ENCODE measurements around the gene SERGEF.

The SERGEF gene

GRCh38 chr11:17813391-17814059 lies 199.3 kb downstream of the SERGEF start:
- DNase-seq (ENCODE audit: low read depth in 2 of 2) = no peak

- no peak for DNase-seq (ENCODE audit: low read depth in 2 of 2)
Observed at GRCh38 chr11:17812865-17813187, 200.0 kb downstream of the SERGEF start.

- DNase-seq (ENCODE audit: low read depth in 2 of 2) = no peak
Observed at GRCh38 chr11:17812091-17812864, 200.6 kb downstream of the SERGEF start.

- no peak for DNase-seq (ENCODE audit: low read depth in 2 of 2)
Observed at GRCh38 chr11:17811352-17811751, 201.5 kb downstream of the SERGEF start.

- no peak for DNase-seq (ENCODE audit: low read depth in 2 of 2)
Observed at GRCh38 chr11:17810746-17811145, 202.1 kb downstream of the SERGEF start.

- no peak for DNase-seq (ENCODE audit: low read depth in 2 of 2)
Observed at GRCh38 chr11:17810041-17810440, 202.8 kb downstream of the SERGEF start.

GRCh38 chr11:17807034-17807433 lies 205.8 kb downstream of the SERGEF start:
- DNase-seq (ENCODE audit: low read depth in 2 of 2) = no peak

GRCh38 chr11:17805873-17806272 lies 207.0 kb downstream of the SERGEF start:
- no peak for DNase-seq (ENCODE audit: low read depth in 2 of 2)

GRCh38 chr11:17805043-17805442 lies 207.8 kb downstream of the SERGEF start:
- no peak for DNase-seq (ENCODE audit: low read depth in 2 of 2)

- DNase-seq (ENCODE audit: low read depth in 2 of 2) = no peak
Observed at GRCh38 chr11:17803754-17804334, 209.0 kb downstream of the SERGEF start.

GRCh38 chr11:17802491-17802890 lies 210.4 kb downstream of the SERGEF start:
- no peak for DNase-seq (ENCODE audit: low read depth in 2 of 2)

- DNase-seq (ENCODE audit: low read depth in 2 of 2) = no peak
Observed at GRCh38 chr11:17801166-17801565, 211.7 kb downstream of the SERGEF start.

GRCh38 chr11:17799147-17799546 lies 213.7 kb downstream of the SERGEF start:
- no peak for DNase-seq (ENCODE audit: low read depth in 2 of 2)

GRCh38 chr11:17798716-17799115 lies 214.1 kb downstream of the SERGEF start:
- no peak for DNase-seq (ENCODE audit: low read depth in 2 of 2)

GRCh38 chr11:17798253-17798652 lies 214.6 kb downstream of the SERGEF start:
- no peak for DNase-seq (ENCODE audit: low read depth in 2 of 2)

- DNase-seq (ENCODE audit: low read depth in 2 of 2) = no peak
Observed at GRCh38 chr11:17796154-17796553, 216.7 kb downstream of the SERGEF start.

GRCh38 chr11:17794981-17795380 lies 217.9 kb downstream of the SERGEF start:
- no peak for DNase-seq (ENCODE audit: low read depth in 2 of 2)

- DNase-seq (ENCODE audit: low read depth in 2 of 2) = no peak
Observed at GRCh38 chr11:17793642-17794170, 219.1 kb downstream of the SERGEF start.

- DNase-seq (ENCODE audit: low read depth in 2 of 2) = no peak
Observed at GRCh38 chr11:17792161-17792560, 220.7 kb downstream of the SERGEF start.

GRCh38 chr11:17791144-17791543 lies 221.7 kb downstream of the SERGEF start:
- DNase-seq (ENCODE audit: low read depth in 2 of 2) = no peak

- no peak for DNase-seq (ENCODE audit: low read depth in 2 of 2)
Observed at GRCh38 chr11:17790453-17790852, 222.4 kb downstream of the SERGEF start.

GRCh38 chr11:17788084-17788483 lies 224.8 kb downstream of the SERGEF start:
- no peak for DNase-seq (ENCODE audit: low read depth in 2 of 2)
